T-helper 1 cell treated with Interleukin-12 subunit alpha and Interleukin-12 subunit beta and Interleukin-4 antibody, amounts not matched to agents 30 μg/mL and 1 μg/mL, for 36 hours (primary cell): ENCODE results near the gene VHLL.

Source experiments
- H3K27ac Mint-ChIP-seq: one replicate; pipeline ENCODE4 v1.8.0; 2021; ENCODE audit warnings: mild to moderate bottlenecking, mixed read lengths
- H3K27me3 Mint-ChIP-seq: one replicate; pipeline ENCODE4 v1.8.0; 2021; ENCODE audit warnings: low read depth, mixed read lengths
- H3K36me3 Mint-ChIP-seq: one replicate; pipeline ENCODE4 v1.8.0; 2021; ENCODE audit warnings: low read depth, mixed read lengths
- H3K4me1 Mint-ChIP-seq: one replicate; pipeline ENCODE4 v1.8.0; 2021; ENCODE audit warnings: low read depth, mixed read lengths
- H3K4me3 Mint-ChIP-seq: one replicate; pipeline ENCODE4 v1.8.0; 2021; ENCODE audit warnings: mild to moderate bottlenecking, moderate library complexity, mixed read lengths
- H3K9me3 Mint-ChIP-seq: one replicate; pipeline ENCODE4 v1.8.0; 2021; ENCODE audit warnings: mixed read lengths

VHLL gene

DNA sequence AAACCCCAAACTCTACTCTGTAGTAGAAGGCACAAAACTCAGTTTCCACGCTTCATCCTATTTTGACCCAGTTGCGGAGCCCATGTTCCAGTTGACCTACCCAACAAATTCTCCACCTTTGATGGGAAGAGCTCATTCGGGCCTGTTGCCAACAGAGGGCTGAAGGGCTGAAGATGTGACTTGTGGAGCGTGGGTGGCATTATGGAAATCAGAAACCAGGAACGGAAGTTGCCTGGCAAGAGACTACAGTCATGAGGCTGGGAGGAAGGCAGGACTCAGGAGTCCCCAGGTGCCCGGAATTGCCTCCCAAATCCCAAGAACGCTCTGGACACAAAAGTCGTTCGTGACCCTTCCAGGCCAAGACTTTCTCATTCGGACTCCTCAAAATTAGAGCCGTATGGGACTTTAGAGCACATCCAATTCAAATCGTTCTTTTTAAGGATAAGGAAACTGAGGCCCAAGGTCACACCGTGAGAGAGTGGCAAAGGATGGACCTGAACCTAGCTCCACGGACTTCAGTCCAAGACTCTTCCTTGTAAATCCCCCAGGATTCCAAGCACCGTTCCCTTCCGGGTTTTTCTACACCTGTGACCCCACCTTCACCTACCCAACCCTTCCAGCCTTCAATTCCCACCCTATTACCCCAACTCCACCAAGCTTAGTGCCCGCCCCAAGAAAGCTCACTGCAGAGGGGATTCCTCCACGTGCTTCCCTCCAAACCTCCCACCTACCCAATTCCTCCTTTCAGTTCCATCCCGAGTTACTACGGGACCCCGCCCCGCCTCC lies 17.2 kb downstream of the VHLL start:
- H3K27ac Mint-ChIP-seq = peak overlapping the region; percentile 94
- H3K9me3 Mint-ChIP-seq = no peaks in the 10 kb centered on the region
- H3K36me3 Mint-ChIP-seq = peaks cover 19% of the 10 kb centered on the region
- peaks cover 26% of the 10 kb centered on the region for H3K4me1 Mint-ChIP-seq
- no peaks in the 10 kb centered on the region for H3K27me3 Mint-ChIP-seq
- peak overlapping the region; percentile 93 for H3K4me3 Mint-ChIP-seq

DNA sequence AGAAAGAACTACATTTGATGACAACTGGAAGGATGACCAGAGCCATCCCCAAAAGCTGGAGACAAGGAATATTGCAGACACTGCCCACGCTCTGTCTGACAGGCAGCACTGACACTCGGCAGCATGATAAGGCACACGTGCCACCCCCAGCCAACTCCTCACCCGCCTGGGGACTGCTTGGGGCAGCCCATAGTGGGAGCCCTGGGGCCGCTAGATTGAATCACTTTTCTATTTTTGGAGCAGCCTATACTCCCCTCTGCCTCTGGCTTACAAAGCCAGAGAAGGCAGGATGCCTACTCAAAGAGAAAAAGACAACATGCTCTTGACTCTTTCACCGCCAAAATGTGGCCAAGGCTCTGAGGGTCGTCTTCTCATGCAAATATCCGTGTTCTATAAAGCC lies 17.8 kb downstream of the VHLL start:
- Mint-ChIP-seq H3K4me1 (peaks cover 26% of the 10 kb centered on the region), H3K27me3 (no peaks in the 10 kb centered on the region), H3K4me3 (peak overlapping the region; percentile 93), H3K36me3 (peaks cover 19% of the 10 kb centered on the region), H3K9me3 (no peaks in the 10 kb centered on the region), H3K27ac (peak overlapping the region; percentile 94)

DNA sequence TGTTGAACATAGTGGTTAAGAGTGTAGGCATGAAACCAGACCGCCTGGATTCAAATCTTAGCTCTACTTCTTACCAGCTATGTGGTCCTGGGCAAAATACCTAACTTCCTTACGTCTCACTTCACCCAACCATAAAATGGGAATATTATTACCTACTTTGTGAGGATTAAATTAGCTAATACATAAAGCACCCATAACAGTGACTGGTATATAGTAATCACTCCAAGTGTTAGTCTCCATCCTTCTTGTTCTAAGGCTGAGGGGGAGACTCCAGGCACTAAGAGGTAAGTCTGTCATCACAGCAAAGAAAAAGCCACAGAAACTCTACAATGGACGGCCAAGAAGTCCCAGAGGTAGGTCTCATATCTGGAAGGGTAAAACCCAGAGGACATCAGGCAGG lies 19.3 kb downstream of the VHLL start:
- Mint-ChIP-seq H3K9me3 (no peaks in the 10 kb centered on the region), H3K4me1 (peaks cover 26% of the 10 kb centered on the region), H3K36me3 (peaks cover 28% of the 10 kb centered on the region), H3K27me3 (no peaks in the 10 kb centered on the region), H3K4me3 (peak overlapping the region; percentile 3), H3K27ac (no peak overlapping the region)

DNA sequence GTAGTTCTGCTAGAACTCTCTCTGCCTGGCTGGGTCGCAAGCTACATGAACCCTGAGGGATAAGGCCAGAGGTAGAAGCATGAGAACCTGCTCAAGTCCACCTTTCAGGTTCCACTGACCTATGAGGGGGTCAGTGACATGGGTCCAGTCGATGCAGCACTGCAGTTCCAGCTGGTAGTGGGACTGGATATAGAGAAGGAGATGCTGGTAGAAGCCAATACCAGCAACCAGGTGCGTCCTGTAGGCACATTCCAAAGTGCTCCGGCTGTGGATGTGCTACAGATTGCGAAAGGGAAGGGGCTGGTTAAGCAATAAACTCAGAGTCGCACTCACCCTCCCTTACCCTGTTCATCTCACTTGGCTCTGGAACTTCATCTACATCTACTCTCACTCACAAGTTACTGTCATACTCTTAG lies 22.1 kb downstream of the VHLL start:
- H3K4me3 Mint-ChIP-seq = no peak overlapping the region
- no peak overlapping the region for H3K27ac Mint-ChIP-seq
- H3K27me3 Mint-ChIP-seq = no peaks in the 10 kb centered on the region
- H3K36me3 Mint-ChIP-seq = peaks cover 45% of the 10 kb centered on the region
- H3K9me3 Mint-ChIP-seq = no peaks in the 10 kb centered on the region
- H3K4me1 Mint-ChIP-seq = peaks cover 19% of the 10 kb centered on the region

DNA sequence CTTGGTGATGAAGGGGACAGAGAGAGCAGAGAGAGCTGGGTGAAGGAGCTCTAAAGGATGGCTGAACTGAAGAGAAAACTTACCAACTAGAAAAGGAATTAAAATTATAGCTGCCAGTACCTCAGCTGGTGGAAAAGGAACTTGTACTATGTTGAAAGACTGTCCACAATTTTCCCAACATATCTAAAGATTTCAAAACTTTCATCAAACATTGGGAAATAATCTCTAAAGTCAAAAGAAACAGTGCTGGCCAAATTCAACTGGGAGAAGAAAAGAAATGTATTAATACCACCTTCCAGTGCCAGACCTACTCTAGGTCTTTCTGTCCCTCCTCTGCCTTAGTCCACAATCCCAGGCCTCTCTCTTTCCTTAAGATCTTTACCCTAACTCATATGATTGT lies 22.6 kb downstream of the VHLL start:
- peaks cover 16% of the 10 kb centered on the region for H3K4me1 Mint-ChIP-seq
- peaks cover 48% of the 10 kb centered on the region for H3K36me3 Mint-ChIP-seq
- H3K4me3 Mint-ChIP-seq = no peak overlapping the region
- H3K27me3 Mint-ChIP-seq = no peaks in the 10 kb centered on the region
- H3K9me3 Mint-ChIP-seq = no peaks in the 10 kb centered on the region
- no peak overlapping the region for H3K27ac Mint-ChIP-seq

DNA sequence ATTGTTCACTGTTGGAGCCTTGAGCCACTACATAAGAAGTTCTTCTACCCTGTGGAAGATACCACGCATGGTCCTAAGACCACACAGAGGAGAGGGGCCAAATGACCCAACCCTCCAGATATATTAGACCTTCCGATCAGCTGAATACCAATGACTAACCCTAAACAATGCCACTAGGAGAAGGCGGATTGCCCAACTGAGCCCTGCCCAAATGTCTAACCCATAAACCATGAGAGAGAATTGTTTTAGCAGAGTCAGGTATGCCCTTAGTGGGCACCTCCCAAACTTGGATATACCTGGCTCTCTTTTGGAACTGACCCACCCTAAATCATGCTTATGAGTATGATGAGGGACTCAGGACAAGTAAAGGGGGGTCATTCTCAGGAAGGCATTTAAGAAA lies 28.8 kb downstream of the VHLL start:
- peaks cover 62% of the 10 kb centered on the region for H3K36me3 Mint-ChIP-seq
- no peaks in the 10 kb centered on the region for H3K9me3 Mint-ChIP-seq
- no peak overlapping the region for H3K27ac Mint-ChIP-seq
- H3K4me1 Mint-ChIP-seq = no peaks in the 10 kb centered on the region
- H3K4me3 Mint-ChIP-seq = no peak overlapping the region
- no peaks in the 10 kb centered on the region for H3K27me3 Mint-ChIP-seq

DNA sequence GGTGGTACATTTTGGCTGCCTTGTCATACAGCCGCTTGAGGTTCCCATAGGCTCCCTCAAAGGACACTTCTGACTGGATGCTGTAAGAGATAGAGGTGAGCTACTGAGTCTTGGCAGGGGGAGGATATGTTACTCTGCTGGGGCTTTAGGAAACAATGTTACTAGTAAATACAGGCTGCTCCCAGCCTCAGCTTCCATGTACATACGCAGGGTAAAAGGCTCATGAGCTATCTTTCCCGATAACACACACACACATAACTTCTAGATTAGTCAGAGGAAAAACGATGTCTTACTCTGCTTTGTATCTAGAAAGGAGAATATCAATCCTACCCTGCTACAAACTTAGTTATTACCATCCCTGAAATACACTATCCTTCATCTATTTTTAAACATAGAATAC lies 30.8 kb downstream of the VHLL start:
- no peaks in the 10 kb centered on the region for H3K9me3 Mint-ChIP-seq
- no peak overlapping the region for H3K27ac Mint-ChIP-seq
- H3K4me1 Mint-ChIP-seq = no peaks in the 10 kb centered on the region
- H3K4me3 Mint-ChIP-seq = no peak overlapping the region
- H3K36me3 Mint-ChIP-seq = peaks cover 59% of the 10 kb centered on the region
- H3K27me3 Mint-ChIP-seq = no peaks in the 10 kb centered on the region

DNA sequence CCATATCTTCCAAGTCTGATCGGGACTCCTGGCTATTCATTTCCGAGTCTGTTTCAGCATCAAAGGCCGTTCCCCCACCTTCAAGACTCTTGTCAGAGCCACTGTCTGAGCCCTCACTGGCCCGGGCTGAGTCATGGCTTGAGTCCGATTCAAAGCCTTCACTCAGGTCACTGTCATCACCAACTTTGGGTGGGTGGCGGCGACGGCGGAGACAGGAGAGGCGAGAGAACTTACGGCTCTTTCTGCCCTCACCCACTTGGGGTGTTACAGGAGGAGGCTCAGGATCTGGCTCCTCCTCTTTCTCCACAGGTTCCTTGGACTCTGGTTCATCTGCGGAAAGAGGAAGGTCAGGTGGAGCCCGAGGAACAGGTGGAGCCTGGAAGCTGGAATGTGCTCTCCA lies 33.1 kb downstream of the VHLL start:
- Mint-ChIP-seq H3K27ac (no peak overlapping the region), H3K27me3 (no peaks in the 10 kb centered on the region), H3K4me3 (no peak overlapping the region), H3K36me3 (peaks cover 58% of the 10 kb centered on the region), H3K9me3 (no peaks in the 10 kb centered on the region), H3K4me1 (peaks cover 2% of the 10 kb centered on the region)

DNA sequence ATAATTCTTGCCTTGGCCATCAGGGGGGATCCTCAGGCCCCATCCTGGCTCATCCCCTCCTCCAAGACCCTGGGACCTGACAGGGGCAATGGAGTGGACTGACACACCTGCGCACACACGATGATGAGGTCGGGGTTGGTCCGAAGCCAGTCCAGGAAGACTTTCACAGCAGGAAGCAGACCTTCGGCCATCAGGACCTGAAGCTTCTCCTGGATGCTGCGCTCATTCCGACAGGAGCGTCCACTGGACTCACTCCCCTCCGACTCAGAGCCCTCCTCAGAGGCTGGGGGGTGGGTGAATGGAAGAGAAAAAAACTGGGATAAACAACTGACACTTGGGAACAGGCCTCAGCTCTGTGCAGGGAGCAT lies 35.8 kb downstream of the VHLL start:
- Mint-ChIP-seq H3K9me3 (no peaks in the 10 kb centered on the region), H3K27ac (no peak overlapping the region), H3K4me1 (peaks cover 2% of the 10 kb centered on the region), H3K36me3 (peaks cover 65% of the 10 kb centered on the region), H3K4me3 (no peak overlapping the region), H3K27me3 (no peaks in the 10 kb centered on the region)

DNA sequence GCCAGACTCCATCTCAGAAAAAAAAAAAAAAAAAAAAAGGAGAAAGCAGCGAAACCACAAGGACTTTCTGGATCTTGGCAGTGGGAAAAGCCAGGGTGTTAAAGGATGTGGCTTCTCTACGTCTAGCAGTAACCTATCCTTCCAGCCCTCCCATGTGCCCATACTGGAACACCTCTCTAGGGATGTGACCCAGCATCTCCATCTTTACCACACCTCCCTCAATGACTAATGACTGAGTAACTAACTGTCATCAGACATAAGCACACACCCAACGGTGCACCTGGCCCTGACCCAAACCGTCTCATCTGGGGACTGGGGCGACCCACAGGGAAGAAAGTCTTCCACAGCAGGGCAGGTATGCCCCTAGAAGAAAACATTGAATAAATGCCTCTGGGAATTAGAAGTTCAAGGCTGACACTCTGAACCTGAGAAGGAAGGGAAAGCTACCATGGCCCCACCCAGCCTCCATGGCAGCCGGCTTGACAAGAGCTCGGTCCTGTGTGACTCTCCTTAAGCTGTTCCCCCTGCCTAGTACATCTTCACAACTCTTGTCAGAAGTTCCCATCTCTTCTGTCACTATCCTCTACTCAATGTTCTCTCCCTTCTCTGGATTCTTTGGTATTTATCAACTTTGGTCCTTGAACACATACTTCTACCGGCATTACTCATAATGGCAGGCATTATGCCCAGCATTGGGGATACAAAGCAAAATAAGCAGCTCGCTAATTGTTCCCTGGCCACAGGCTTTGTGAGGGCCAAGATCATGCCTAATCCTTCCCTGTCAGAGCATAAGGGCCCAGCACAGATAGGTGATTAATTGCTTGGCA lies 36.4 kb downstream of the VHLL start:
- peaks cover 3% of the 10 kb centered on the region for H3K4me1 Mint-ChIP-seq
- H3K27ac Mint-ChIP-seq = no peak overlapping the region
- no peaks in the 10 kb centered on the region for H3K27me3 Mint-ChIP-seq
- peaks cover 67% of the 10 kb centered on the region for H3K36me3 Mint-ChIP-seq
- no peak overlapping the region for H3K4me3 Mint-ChIP-seq
- no peaks in the 10 kb centered on the region for H3K9me3 Mint-ChIP-seq

DNA sequence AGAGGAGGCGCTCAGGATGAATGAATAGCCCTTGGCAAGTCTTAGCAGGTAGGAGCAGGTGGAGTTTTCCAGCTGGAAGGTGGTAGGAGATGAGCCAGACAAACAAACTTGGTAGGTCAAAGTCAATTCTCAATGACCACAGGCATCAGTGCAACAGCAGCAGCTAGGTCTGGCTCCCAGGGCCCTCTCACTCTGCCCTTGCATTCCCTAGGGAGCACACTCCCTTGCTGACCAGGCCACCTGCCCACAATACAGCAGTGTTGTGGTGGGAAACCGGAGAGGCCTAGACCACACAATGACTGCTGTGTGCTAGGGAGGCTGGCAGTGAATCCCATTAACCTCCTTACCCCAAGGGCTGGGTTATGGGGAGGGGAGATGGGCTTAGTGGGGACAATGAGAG lies 38.2 kb downstream of the VHLL start:
- H3K4me1 Mint-ChIP-seq = peaks cover 9% of the 10 kb centered on the region
- no peaks in the 10 kb centered on the region for H3K27me3 Mint-ChIP-seq
- no peaks in the 10 kb centered on the region for H3K9me3 Mint-ChIP-seq
- H3K27ac Mint-ChIP-seq = no peak overlapping the region
- H3K4me3 Mint-ChIP-seq = no peak overlapping the region
- H3K36me3 Mint-ChIP-seq = peaks cover 59% of the 10 kb centered on the region

DNA sequence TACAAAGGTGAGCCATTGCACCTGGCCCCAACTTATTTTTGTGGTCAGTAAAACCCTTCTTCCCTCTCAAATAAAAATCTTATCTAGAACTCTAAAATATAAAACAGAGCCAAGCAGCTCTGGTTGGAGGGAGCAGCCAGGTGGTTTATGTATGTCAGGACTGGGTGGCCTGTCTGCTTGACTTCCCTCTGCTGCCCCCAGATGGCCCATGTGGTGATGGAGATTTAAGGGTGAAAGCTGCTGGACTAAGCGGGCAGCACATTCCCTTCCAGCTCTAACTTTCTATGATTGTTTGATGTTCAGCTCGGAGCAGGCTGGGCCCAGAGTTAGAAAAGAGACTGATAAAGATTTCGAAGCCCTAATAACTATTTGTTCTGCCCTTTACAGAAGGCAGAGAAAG lies 39.3 kb downstream of the VHLL start:
- Mint-ChIP-seq H3K9me3 (no peaks in the 10 kb centered on the region), H3K4me3 (no peak overlapping the region), H3K27ac (no peak overlapping the region), H3K4me1 (peaks cover 9% of the 10 kb centered on the region), H3K27me3 (no peaks in the 10 kb centered on the region), H3K36me3 (peaks cover 51% of the 10 kb centered on the region)

DNA sequence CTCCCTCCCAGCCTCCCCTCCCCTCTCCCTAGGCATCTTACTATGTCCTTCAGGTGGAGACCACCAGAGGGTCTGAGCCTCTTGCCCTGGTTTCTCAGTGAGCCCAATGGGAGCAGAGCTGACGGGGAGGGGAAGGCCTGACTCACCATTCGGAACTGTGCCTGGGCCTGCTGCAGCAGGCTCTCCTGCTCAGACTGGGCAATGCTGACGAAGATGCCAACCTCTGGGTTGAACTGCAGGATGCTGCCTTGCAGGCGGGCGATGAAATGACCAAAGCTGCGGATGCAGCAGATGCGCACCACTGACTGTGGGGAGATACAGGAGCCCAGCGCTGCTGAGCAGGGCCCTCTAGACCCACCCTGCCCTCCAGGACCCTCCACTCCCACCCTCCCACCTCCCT lies 40.2 kb downstream of the VHLL start:
- Mint-ChIP-seq H3K4me1 (peaks cover 9% of the 10 kb centered on the region), H3K27me3 (no peaks in the 10 kb centered on the region), H3K4me3 (no peak overlapping the region), H3K36me3 (peaks cover 51% of the 10 kb centered on the region), H3K27ac (no peak overlapping the region), H3K9me3 (no peaks in the 10 kb centered on the region)

DNA sequence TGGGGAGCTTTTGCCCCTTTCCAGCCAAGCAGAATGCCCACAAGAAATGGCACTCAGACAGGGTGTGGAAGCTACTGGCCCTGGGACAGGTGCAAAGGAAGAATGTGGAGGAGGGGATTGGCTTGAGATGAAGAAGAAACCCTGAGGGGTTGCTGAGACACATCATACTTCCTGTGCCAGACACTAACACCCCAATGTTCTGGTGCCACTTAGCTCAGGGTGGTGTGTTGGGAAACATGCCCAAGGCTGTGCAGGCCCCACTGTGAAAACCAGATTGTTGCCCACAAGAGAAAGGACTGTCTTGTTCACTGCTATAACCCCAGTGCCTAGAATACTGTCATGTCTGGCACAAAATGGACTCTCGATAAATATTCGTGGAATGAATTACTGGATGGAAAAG lies 41.4 kb downstream of the VHLL start:
- Mint-ChIP-seq H3K4me1 (peaks cover 7% of the 10 kb centered on the region), H3K27me3 (no peaks in the 10 kb centered on the region), H3K9me3 (no peaks in the 10 kb centered on the region), H3K4me3 (no peak overlapping the region), H3K36me3 (peaks cover 50% of the 10 kb centered on the region), H3K27ac (peak overlapping the region; percentile 75)

DNA sequence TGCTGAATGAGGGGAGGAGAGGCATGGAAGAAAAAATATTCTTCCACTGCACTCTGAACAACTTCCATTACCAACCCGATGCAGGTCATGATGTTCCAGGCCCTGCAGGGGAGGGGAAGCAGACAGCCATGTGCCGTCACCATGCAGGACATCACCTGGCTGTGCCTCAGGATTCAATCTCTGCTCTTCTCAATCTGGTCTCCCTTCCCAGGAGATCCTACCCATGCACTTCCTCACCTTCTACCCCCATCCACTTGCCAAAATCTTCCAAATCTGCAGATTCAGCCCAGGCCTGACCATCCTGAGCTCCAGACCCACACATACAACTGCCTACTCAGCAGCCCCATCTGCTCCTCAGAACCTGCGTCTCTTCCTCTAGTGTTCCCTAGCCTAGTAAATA lies 45.5 kb downstream of the VHLL start:
- Mint-ChIP-seq H3K27me3 (no peaks in the 10 kb centered on the region), H3K4me3 (no peak overlapping the region), H3K27ac (no peak overlapping the region), H3K9me3 (no peaks in the 10 kb centered on the region), H3K4me1 (peaks cover 7% of the 10 kb centered on the region), H3K36me3 (peaks cover 38% of the 10 kb centered on the region)
